Bronchial epithelial cell (primary cell): ENCODE data around the gene KLF15. TPM values are rescaled to one million over a fixed set of nuclear protein-coding genes. Genes with fewer than 3 reads are reported as not detected.

Source experiments
- total RNA-seq: library from RNA; depleted of rRNA; stranded (reverse); fragments of >200 nt; gene quantifications from 2 replicates; pipeline ENCODE4 v1.2.1, GENCODE V29; 2014

Gene KLF15
- total RNA-seq, 1 donor from 2014 or later: 3.4 TPM

Other genes with a start within 250 kb of the KLF15 start
- 9.1 and 11.1 TPM in 2 replicates for gene ALDH1L1, start 176.8 kb downstream of the KLF15 start, total RNA-seq
- not detected in 2 replicates for gene CFAP100, start 37.5 kb upstream of the KLF15 start, total RNA-seq
- 21.9 and 23.3 TPM in 2 replicates for gene ZXDC, start 118.5 kb upstream of the KLF15 start, total RNA-seq
- gene UROC1, start 160.4 kb upstream of the KLF15 start, total RNA-seq: not detected in 2 replicates
- not detected in 2 replicates for gene CHST13, start 166.7 kb upstream of the KLF15 start, total RNA-seq
- not detected in 2 replicates for gene C3orf22, start 201.5 kb upstream of the KLF15 start, total RNA-seq